ENCODE data around the gene LMF2.

Gene LMF2

GRCh38 chr22:50503475-50504145 is 3.9 kb downstream of the LMF2 start:
- no peak overlapping the region for H3K14ac ChIP-seq (ENCODE audit: low read length in 2 of 2)
- H3K9me3 ChIP-seq (ENCODE audit: control insufficient read depth, low read length), result no peaks in the 10 kb centered on the region
- peaks cover 29 to 51% of the 10 kb centered on the region in 2 experiments for H3K36me3 ChIP-seq (ENCODE audit: control insufficient read depth in 1 of 2, insufficient read depth in 2 of 2, low read depth in 1 of 2, low read length in 2 of 2)
- DNase-seq, result no peak
- no peak overlapping the region for H2BK12ac ChIP-seq (ENCODE audit: low read length in 2 of 2)
- no peak overlapping the region for H2AFZ ChIP-seq (ENCODE audit: low read depth, low read length)
- no peak overlapping the region for H2BK120ac ChIP-seq (ENCODE audit: low read depth, low read length)
- H3K4me3 ChIP-seq (ENCODE audit: insufficient read depth in 1 of 2, low read depth in 1 of 2, low read length in 2 of 2), result no peak overlapping the region
- H3K4me1 ChIP-seq (ENCODE audit: control insufficient read depth, insufficient read depth, low read depth, low read length), result peaks cover 14% of the 10 kb centered on the region
- no peak overlapping the region for H4K91ac ChIP-seq (ENCODE audit: low read length)
- H4K8ac ChIP-seq (ENCODE audit: low read length), result no peak overlapping the region
- H3K27ac ChIP-seq (ENCODE audit: low read length, poor library complexity, severe bottlenecking), result no peak overlapping the region
- no peak overlapping the region for H2BK5ac ChIP-seq (ENCODE audit: low read depth, low read length, poor library complexity, severe bottlenecking)
- H3K9ac ChIP-seq (ENCODE audit: low read length), result no peak overlapping the region
- no peak overlapping the region for H2AK5ac ChIP-seq (ENCODE audit: low read length, severe bottlenecking)
- no peaks in the 10 kb centered on the region for H3K27me3 ChIP-seq (ENCODE audit: control insufficient read depth in 1 of 2, insufficient read depth in 1 of 2, low read length in 2 of 2)
- H3K4ac ChIP-seq (ENCODE audit: low read depth in 1 of 2, low read length in 2 of 2), result no peak overlapping the region
- 94% methylated on average over 15 of the region's 26 CpGs for WGBS
- peaks cover 26% of the 10 kb centered on the region for H3K79me1 ChIP-seq (replicated peaks; ENCODE audit: low read length, poor library complexity, severe bottlenecking)
- no peak overlapping the region for H3K18ac ChIP-seq (ENCODE audit: low read depth in 1 of 2, low read length in 2 of 2)
- H3K23ac ChIP-seq (ENCODE audit: low read length in 2 of 2), result no peak overlapping the region
- no peak overlapping the region for H3K4me2 ChIP-seq (ENCODE audit: low read length, poor library complexity, severe bottlenecking)
- H2BK15ac ChIP-seq (ENCODE audit: low read depth, poor library complexity, severe bottlenecking), result no peak overlapping the region

- no peaks in the 10 kb centered on the region for H3K27me3 ChIP-seq (ENCODE audit: control insufficient read depth in 1 of 2, insufficient read depth in 1 of 2, low read length in 2 of 2)
- no peaks in the 10 kb centered on the region for H3K9me3 ChIP-seq (ENCODE audit: control insufficient read depth, low read length)
- no peak overlapping the region for H4K8ac ChIP-seq (ENCODE audit: low read length)
- H2AK5ac ChIP-seq (ENCODE audit: low read length, severe bottlenecking), result no peak overlapping the region
- H2AFZ ChIP-seq (ENCODE audit: low read depth, low read length), result no peak overlapping the region
- H3K27ac ChIP-seq (ENCODE audit: low read length, poor library complexity, severe bottlenecking), result no peak overlapping the region
- no peak overlapping the region for H2BK15ac ChIP-seq (ENCODE audit: low read depth, poor library complexity, severe bottlenecking)
- H3K4me1 ChIP-seq (ENCODE audit: control insufficient read depth, insufficient read depth, low read depth, low read length), result peaks cover 15% of the 10 kb centered on the region
- H3K79me1 ChIP-seq (replicated peaks; ENCODE audit: low read length, poor library complexity, severe bottlenecking), result peaks cover 26% of the 10 kb centered on the region
- H4K91ac ChIP-seq (ENCODE audit: low read length), result no peak overlapping the region
- no peak overlapping the region for H3K18ac ChIP-seq (ENCODE audit: low read depth in 1 of 2, low read length in 2 of 2)
- no peak overlapping the region for H2BK5ac ChIP-seq (ENCODE audit: low read depth, low read length, poor library complexity, severe bottlenecking)
- no peak overlapping the region for H3K14ac ChIP-seq (ENCODE audit: low read length in 2 of 2)
- no peak overlapping the region for H3K9ac ChIP-seq (ENCODE audit: low read length)
- H2BK120ac ChIP-seq (ENCODE audit: low read depth, low read length), result no peak overlapping the region
- H3K36me3 ChIP-seq (ENCODE audit: control insufficient read depth in 1 of 2, insufficient read depth in 2 of 2, low read depth in 1 of 2, low read length in 2 of 2), result peaks cover 29 to 51% of the 10 kb centered on the region in 2 experiments
- no peak overlapping the region for H3K4me2 ChIP-seq (ENCODE audit: low read length, poor library complexity, severe bottlenecking)
- no peak overlapping the region for H3K23ac ChIP-seq (ENCODE audit: low read length in 2 of 2)
- no peak overlapping the region for H3K4ac ChIP-seq (ENCODE audit: low read depth in 1 of 2, low read length in 2 of 2)
- 93% methylated on average over 23 of the region's 24 CpGs for WGBS
- no peak overlapping the region for H3K4me3 ChIP-seq (ENCODE audit: insufficient read depth in 1 of 2, low read depth in 1 of 2, low read length in 2 of 2)
- no peak for DNase-seq
- no peak overlapping the region for H2BK12ac ChIP-seq (ENCODE audit: low read length in 2 of 2)
These were observed 4.7 kb downstream of the LMF2 start for GRCh38 chr22:50502628-50503474.

GRCh38 chr22:50502096-50502495 is 5.4 kb downstream of the LMF2 start:
- H3K9ac ChIP-seq (ENCODE audit: low read length), result no peak overlapping the region
- no peak overlapping the region for H3K4ac ChIP-seq (ENCODE audit: low read depth in 1 of 2, low read length in 2 of 2)
- no peak overlapping the region for H3K14ac ChIP-seq (ENCODE audit: low read length in 2 of 2)
- no peak overlapping the region for H2AK5ac ChIP-seq (ENCODE audit: low read length, severe bottlenecking)
- H3K4me3 ChIP-seq (ENCODE audit: insufficient read depth in 1 of 2, low read depth in 1 of 2, low read length in 2 of 2), result no peak overlapping the region
- peaks cover 15% of the 10 kb centered on the region for H3K4me1 ChIP-seq (ENCODE audit: control insufficient read depth, insufficient read depth, low read depth, low read length)
- no peak overlapping the region for H2BK12ac ChIP-seq (ENCODE audit: low read length in 2 of 2)
- H2BK15ac ChIP-seq (ENCODE audit: low read depth, poor library complexity, severe bottlenecking), result no peak overlapping the region
- no peaks in the 10 kb centered on the region for H3K9me3 ChIP-seq (ENCODE audit: control insufficient read depth, low read length)
- H3K36me3 ChIP-seq (ENCODE audit: control insufficient read depth in 1 of 2, insufficient read depth in 2 of 2, low read depth in 1 of 2, low read length in 2 of 2), result peaks cover 29 to 51% of the 10 kb centered on the region in 2 experiments
- H3K27me3 ChIP-seq (ENCODE audit: control insufficient read depth in 1 of 2, insufficient read depth in 1 of 2, low read length in 2 of 2), result no peaks in the 10 kb centered on the region
- DNase-seq, result no peak
- H3K79me1 ChIP-seq (replicated peaks; ENCODE audit: low read length, poor library complexity, severe bottlenecking), result peaks cover 26% of the 10 kb centered on the region
- H2BK120ac ChIP-seq (ENCODE audit: low read depth, low read length), result no peak overlapping the region
- H3K27ac ChIP-seq (ENCODE audit: low read length, poor library complexity, severe bottlenecking), result no peak overlapping the region
- no peak overlapping the region for H3K18ac ChIP-seq (ENCODE audit: low read depth in 1 of 2, low read length in 2 of 2)
- H3K4me2 ChIP-seq (ENCODE audit: low read length, poor library complexity, severe bottlenecking), result no peak overlapping the region
- H2BK5ac ChIP-seq (ENCODE audit: low read depth, low read length, poor library complexity, severe bottlenecking), result no peak overlapping the region
- WGBS, result 95% methylated on average over 6 of the region's 6 CpGs
- H4K91ac ChIP-seq (ENCODE audit: low read length), result no peak overlapping the region
- H2AFZ ChIP-seq (ENCODE audit: low read depth, low read length), result no peak overlapping the region
- H4K8ac ChIP-seq (ENCODE audit: low read length), result no peak overlapping the region
- no peak overlapping the region for H3K23ac ChIP-seq (ENCODE audit: low read length in 2 of 2)

GRCh38 chr22:50500452-50500851 is 7.0 kb downstream of the LMF2 start:
- no peak overlapping the region for H3K4ac ChIP-seq (ENCODE audit: low read depth in 1 of 2, low read length in 2 of 2)
- no peak overlapping the region for H3K18ac ChIP-seq (ENCODE audit: low read depth in 1 of 2, low read length in 2 of 2)
- no peak overlapping the region for H2AFZ ChIP-seq (ENCODE audit: low read depth, low read length)
- no peak overlapping the region for H2BK12ac ChIP-seq (ENCODE audit: low read length in 2 of 2)
- H3K27ac ChIP-seq (ENCODE audit: low read length, poor library complexity, severe bottlenecking), result no peak overlapping the region
- H3K4me1 ChIP-seq (ENCODE audit: control insufficient read depth, insufficient read depth, low read depth, low read length), result peaks cover 3% of the 10 kb centered on the region
- no peak overlapping the region for H2AK5ac ChIP-seq (ENCODE audit: low read length, severe bottlenecking)
- H4K91ac ChIP-seq (ENCODE audit: low read length), result no peak overlapping the region
- H3K27me3 ChIP-seq (ENCODE audit: control insufficient read depth in 1 of 2, insufficient read depth in 1 of 2, low read length in 2 of 2), result peaks cover 0 to 2% of the 10 kb centered on the region in 2 experiments
- no peak overlapping the region for H3K23ac ChIP-seq (ENCODE audit: low read length in 2 of 2)
- no peaks in the 10 kb centered on the region for H3K9me3 ChIP-seq (ENCODE audit: control insufficient read depth, low read length)
- peaks cover 21% of the 10 kb centered on the region for H3K79me1 ChIP-seq (replicated peaks; ENCODE audit: low read length, poor library complexity, severe bottlenecking)
- WGBS, result 92% methylated on average over 12 of the region's 12 CpGs
- no peak for DNase-seq
- H3K4me2 ChIP-seq (ENCODE audit: low read length, poor library complexity, severe bottlenecking), result no peak overlapping the region
- no peak overlapping the region for H4K8ac ChIP-seq (ENCODE audit: low read length)
- H2BK120ac ChIP-seq (ENCODE audit: low read depth, low read length), result no peak overlapping the region
- no peak overlapping the region for H2BK15ac ChIP-seq (ENCODE audit: low read depth, poor library complexity, severe bottlenecking)
- H3K14ac ChIP-seq (ENCODE audit: low read length in 2 of 2), result no peak overlapping the region
- no peak overlapping the region for H3K9ac ChIP-seq (ENCODE audit: low read length)
- H3K36me3 ChIP-seq (ENCODE audit: control insufficient read depth in 1 of 2, insufficient read depth in 2 of 2, low read depth in 1 of 2, low read length in 2 of 2), result peaks cover 23 to 43% of the 10 kb centered on the region in 2 experiments
- H2BK5ac ChIP-seq (ENCODE audit: low read depth, low read length, poor library complexity, severe bottlenecking), result no peak overlapping the region
- H3K4me3 ChIP-seq (ENCODE audit: insufficient read depth in 1 of 2, low read depth in 1 of 2, low read length in 2 of 2), result no peak overlapping the region

Measured in mesenchymal stem cell (in vitro differentiated cells and primary cell).